ENCODE data around the gene PNKP.

Gene PNKP

DNA sequence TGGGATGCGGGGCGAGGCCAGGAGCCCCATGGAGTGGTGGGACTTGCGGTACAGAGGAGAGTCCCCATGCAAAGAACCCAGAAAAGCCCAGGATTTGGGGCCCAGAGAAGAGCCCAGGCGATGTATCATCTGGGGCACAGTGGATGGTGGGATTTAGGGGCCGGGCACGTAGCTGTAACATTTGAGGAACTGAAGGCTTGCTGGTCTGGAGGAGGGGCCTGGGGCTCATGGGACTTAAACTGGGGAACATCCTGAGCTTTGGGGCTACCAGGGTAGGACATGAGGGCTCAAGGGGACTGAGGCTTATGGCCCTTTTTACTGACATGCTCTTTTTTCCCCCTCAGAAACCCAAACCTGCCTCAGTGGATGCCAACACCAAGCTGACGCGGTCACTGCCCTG is 35.8 kb downstream of the PNKP start:
- no peak overlapping the region for H3K27ac Mint-ChIP-seq
- H3K4me3 Mint-ChIP-seq: no peak overlapping the region
- H3K36me3 Mint-ChIP-seq (ENCODE audit: low read depth): peaks cover 38% of the 10 kb centered on the region
- no peaks in the 10 kb centered on the region for H3K27me3 Mint-ChIP-seq (ENCODE audit: low read depth)
- no peaks in the 10 kb centered on the region for H3K9me3 Mint-ChIP-seq
- peaks cover 1% of the 10 kb centered on the region for H3K4me1 Mint-ChIP-seq
- TF ChIP-seq, protein P1, sequence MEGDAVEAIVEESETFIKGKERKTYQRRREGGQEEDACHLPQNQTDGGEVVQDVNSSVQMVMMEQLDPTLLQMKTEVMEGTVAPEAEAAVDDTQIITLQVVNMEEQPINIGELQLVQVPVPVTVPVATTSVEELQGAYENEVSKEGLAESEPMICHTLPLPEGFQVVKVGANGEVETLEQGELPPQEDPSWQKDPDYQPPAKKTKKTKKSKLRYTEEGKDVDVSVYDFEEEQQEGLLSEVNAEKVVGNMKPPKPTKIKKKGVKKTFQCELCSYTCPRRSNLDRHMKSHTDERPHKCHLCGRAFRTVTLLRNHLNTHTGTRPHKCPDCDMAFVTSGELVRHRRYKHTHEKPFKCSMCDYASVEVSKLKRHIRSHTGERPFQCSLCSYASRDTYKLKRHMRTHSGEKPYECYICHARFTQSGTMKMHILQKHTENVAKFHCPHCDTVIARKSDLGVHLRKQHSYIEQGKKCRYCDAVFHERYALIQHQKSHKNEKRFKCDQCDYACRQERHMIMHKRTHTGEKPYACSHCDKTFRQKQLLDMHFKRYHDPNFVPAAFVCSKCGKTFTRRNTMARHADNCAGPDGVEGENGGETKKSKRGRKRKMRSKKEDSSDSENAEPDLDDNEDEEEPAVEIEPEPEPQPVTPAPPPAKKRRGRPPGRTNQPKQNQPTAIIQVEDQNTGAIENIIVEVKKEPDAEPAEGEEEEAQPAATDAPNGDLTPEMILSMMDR (IDR thresholded peaks at IDR 0.05; ENCODE audit: unreplicated experiment in 3 of 3): no peak

DNA sequence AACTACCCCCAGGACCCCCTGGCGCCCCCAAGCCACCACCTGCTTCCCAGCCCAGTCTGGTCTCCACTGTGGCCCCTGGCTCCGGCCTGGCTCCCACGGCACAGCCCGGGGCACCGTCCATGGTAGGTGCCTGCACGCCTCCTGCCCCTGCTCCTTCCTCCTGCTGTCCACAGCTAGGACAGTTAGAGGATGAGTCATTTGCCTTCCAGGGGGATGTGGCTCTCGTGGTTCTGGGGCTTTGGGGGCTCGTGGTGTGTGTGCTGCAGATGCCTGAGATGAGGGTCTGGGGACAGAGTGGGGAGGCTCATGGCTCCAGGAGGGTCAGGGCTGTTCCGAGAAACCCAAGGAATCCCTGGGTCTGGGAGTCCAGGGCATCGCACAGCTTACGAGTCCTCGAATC is 36.6 kb downstream of the PNKP start:
- H3K4me3 Mint-ChIP-seq: no peak overlapping the region
- TF ChIP-seq, protein P1 (IDR thresholded peaks at IDR 0.05; ENCODE audit: unreplicated experiment in 3 of 3): no peak
- H3K27me3 Mint-ChIP-seq (ENCODE audit: low read depth): no peaks in the 10 kb centered on the region
- H3K36me3 Mint-ChIP-seq (ENCODE audit: low read depth): peaks cover 41% of the 10 kb centered on the region
- peaks cover 6% of the 10 kb centered on the region for H3K4me1 Mint-ChIP-seq
- no peaks in the 10 kb centered on the region for H3K9me3 Mint-ChIP-seq
- H3K27ac Mint-ChIP-seq: no peak overlapping the region

DNA sequence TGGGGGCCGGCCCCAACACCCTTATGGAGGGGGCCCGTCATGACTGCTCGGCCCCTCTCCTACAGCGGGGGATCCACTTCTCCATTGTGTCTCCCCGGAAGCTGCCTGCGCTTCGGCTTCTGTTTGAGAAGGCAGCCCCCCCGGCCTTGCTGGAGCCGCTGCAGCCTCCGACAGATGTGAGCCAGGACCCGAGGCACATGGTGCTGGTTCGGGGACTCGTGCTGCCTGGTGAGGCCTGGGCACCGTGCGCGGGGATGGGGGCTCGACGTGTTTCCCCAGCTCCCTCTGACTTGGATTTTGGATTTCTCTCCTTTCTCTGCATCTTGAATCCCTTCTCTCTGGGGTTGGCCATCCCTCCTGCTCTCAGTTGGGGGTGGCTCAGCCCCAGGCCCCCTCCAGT is 37.7 kb downstream of the PNKP start:
- H3K4me1 Mint-ChIP-seq: peaks cover 6% of the 10 kb centered on the region
- H3K4me3 Mint-ChIP-seq: no peak overlapping the region
- H3K36me3 Mint-ChIP-seq (ENCODE audit: low read depth): peaks cover 35% of the 10 kb centered on the region
- TF ChIP-seq, protein P1 (IDR thresholded peaks at IDR 0.05; ENCODE audit: unreplicated experiment in 3 of 3): no peak
- no peaks in the 10 kb centered on the region for H3K27me3 Mint-ChIP-seq (ENCODE audit: low read depth)
- no peaks in the 10 kb centered on the region for H3K9me3 Mint-ChIP-seq
- H3K27ac Mint-ChIP-seq: no peak overlapping the region

DNA sequence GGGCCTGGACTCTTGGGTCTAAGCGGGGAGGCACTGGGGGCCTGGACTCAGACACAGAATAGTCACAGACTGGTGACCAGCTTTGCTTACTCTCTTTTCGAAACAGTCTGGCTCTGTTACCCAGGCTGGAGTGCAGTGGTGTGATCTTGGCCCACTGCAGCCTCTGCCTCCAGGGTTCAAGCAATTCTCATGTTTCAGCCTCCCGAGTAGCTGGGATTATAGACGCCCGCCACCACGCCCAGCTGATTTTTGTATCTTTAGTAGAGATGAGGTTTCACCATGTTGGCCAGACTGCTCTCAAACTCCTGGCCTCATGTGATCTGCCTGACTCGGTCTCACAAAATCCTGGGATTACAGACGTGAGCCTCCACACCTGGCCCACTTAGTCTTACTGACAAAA is 38.2 kb downstream of the PNKP start:
- Mint-ChIP-seq H3K4me1 (peaks cover 6% of the 10 kb centered on the region), H3K9me3 (no peaks in the 10 kb centered on the region), H3K36me3 (ENCODE audit: low read depth) (peaks cover 32% of the 10 kb centered on the region), H3K27me3 (ENCODE audit: low read depth) (no peaks in the 10 kb centered on the region), H3K27ac (no peak overlapping the region), H3K4me3 (no peak overlapping the region)
- TF ChIP-seq, protein P1 (IDR thresholded peaks at IDR 0.05; ENCODE audit: unreplicated experiment in 3 of 3): no peak

DNA sequence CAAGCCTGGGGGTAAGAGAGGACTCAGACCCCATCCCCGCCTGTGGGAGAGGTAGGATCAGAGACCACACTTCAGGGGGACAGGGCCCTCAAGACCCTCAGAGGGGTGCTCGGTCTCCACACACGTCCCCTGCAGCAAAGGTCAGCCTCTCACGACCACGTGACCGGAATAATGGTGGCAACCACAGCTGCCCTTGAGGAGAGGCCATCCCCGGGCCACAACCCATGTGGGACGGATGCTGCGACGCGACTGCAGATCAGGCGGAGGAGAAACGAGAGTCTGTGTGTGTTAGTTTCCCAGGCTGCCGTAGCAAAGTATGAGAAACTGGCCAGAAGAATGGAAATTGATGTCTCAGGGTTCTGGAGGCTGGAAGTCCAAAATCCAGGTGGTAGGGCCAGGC is 40.3 kb downstream of the PNKP start:
- H3K4me3 Mint-ChIP-seq: no peak overlapping the region
- peaks cover 11% of the 10 kb centered on the region for H3K4me1 Mint-ChIP-seq
- peak overlapping the region in 1 of 3 experiments; percentile 28 for H3K27ac Mint-ChIP-seq
- no peaks in the 10 kb centered on the region for H3K27me3 Mint-ChIP-seq (ENCODE audit: low read depth)
- TF ChIP-seq, protein P1 (IDR thresholded peaks at IDR 0.05; ENCODE audit: unreplicated experiment in 3 of 3): no peak
- peaks cover 26% of the 10 kb centered on the region for H3K36me3 Mint-ChIP-seq (ENCODE audit: low read depth)
- no peaks in the 10 kb centered on the region for H3K9me3 Mint-ChIP-seq

DNA sequence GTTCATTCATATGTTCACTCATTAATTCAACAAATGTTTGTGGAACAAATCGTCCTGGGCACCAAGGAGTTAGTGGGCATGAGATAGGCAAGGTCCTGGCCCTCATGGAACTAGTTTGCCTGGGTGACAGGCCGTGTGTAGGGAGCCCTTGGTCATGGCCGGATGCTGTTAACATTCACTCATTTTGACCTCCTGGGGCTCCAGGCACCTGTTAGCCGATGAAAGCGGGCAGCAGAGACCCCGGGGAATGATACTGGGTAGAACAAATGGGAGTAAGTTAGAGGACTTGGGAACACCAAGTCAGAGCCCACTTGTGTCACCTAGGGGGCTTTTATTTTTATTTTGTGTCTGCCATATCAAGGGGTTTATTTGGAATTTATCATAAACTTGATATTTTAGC is 42.7 kb downstream of the PNKP start:
- Mint-ChIP-seq H3K9me3 (no peaks in the 10 kb centered on the region), H3K27ac (no peak overlapping the region), H3K4me1 (peaks cover 11% of the 10 kb centered on the region), H3K36me3 (ENCODE audit: low read depth) (peaks cover 26% of the 10 kb centered on the region), H3K4me3 (no peak overlapping the region), H3K27me3 (ENCODE audit: low read depth) (no peaks in the 10 kb centered on the region)
- TF ChIP-seq, protein P1 (IDR thresholded peaks at IDR 0.05; ENCODE audit: unreplicated experiment in 3 of 3): no peak
